Forelimb muscle (tissue), 1 donor: ENCODE measurements around the gene LZTR1. TPM values are rescaled to one million over a fixed set of nuclear protein-coding genes. Genes with fewer than 3 reads are reported as not detected.
A peak's percentile ranks its signal among the peaks of the same experiment; 100 is the strongest.
"Not testable (repeated sequence)": the region's sequence is repeated elsewhere in the genome, so short reads cannot be mapped to it uniquely, and the experiment has no call there.

Experiments used
- DNase-seq: peaks from one replicate; pipeline ENCODE4 v3.0.0-alpha.2; 2013; ENCODE audit warnings: low read depth
- polyA plus RNA-seq: library from polyadenylated mRNA; unstranded; fragments of 120-200 nt; gene quantifications from one replicate; pipeline ENCODE4 v1.2.1, GENCODE V29; 2013; ENCODE audit not compliant: insufficient read length

LZTR1 gene
- polyA plus RNA-seq, 1 donor, result 32.6 TPM

- no peak for DNase-seq
Measured at GRCh38 chr22:20996598-20997535, 14.8 kb downstream of the LZTR1 start.

GRCh38 chr22:20997536-20998257, 15.6 kb downstream of the LZTR1 start:
- no peak for DNase-seq

GRCh38 chr22:20998411-20999336, 16.6 kb downstream of the LZTR1 start:
- no peak for DNase-seq

GRCh38 chr22:20999350-21000206, 17.5 kb downstream of the LZTR1 start:
- DNase-seq, result no peak

- DNase-seq, result no peak
Measured at GRCh38 chr22:21000207-21000986, 18.3 kb downstream of the LZTR1 start.

- no peak for DNase-seq
Measured at GRCh38 chr22:21000987-21001600, 19.0 kb downstream of the LZTR1 start.

- DNase-seq, result peak; percentile 93
Measured at GRCh38 chr22:21001601-21002325, 19.7 kb downstream of the LZTR1 start, which contains the start of gene THAP7. Gene THAP7, minus strand, starts transcription at chr22:21002118. Its CDS starts 207 bp downstream, at chr22:21001911.

GRCh38 chr22:21003782-21004181, 21.7 kb downstream of the LZTR1 start:
- no peak for DNase-seq

- DNase-seq, result not testable (repeated sequence)
Measured at GRCh38 chr22:21009208-21009607, 27.1 kb downstream of the LZTR1 start.

GRCh38 chr22:21009638-21010425, 27.7 kb downstream of the LZTR1 start:
- no peak for DNase-seq

GRCh38 chr22:21010426-21011113, 28.5 kb downstream of the LZTR1 start:
- no peak for DNase-seq

- no peak for DNase-seq
Measured at GRCh38 chr22:21012446-21013407, 30.6 kb downstream of the LZTR1 start.

- no peak for DNase-seq
Measured at GRCh38 chr22:21013657-21014201, 31.6 kb downstream of the LZTR1 start.

- peak; percentile 62 for DNase-seq
Measured at GRCh38 chr22:21014202-21014725, 32.2 kb downstream of the LZTR1 start.

- DNase-seq, result no peak
Measured at GRCh38 chr22:21014726-21015465, 32.8 kb downstream of the LZTR1 start, which contains the start of gene P2RX6. Gene P2RX6, plus strand, starts transcription at chr22:21015165. Its CDS starts 10 bp downstream, at chr22:21015175.
